ENCODE data around the gene KIR2DL1.
"Not testable (repeated sequence)": the region's sequence is repeated elsewhere in the genome, so short reads cannot be mapped to it uniquely, and the experiment has no call there.

- not testable (repeated sequence) for TF ChIP-seq CTCF (IDR thresholded peaks at IDR 0.05; ENCODE audit: low read depth, low read length); POLR2A (IDR thresholded peaks at IDR 0.05; ENCODE audit: extremely low read depth, insufficient read length); MYC (IDR thresholded peaks at IDR 0.05; ENCODE audit: low read depth, low read length)
- TF ChIP-seq, protein P1, sequence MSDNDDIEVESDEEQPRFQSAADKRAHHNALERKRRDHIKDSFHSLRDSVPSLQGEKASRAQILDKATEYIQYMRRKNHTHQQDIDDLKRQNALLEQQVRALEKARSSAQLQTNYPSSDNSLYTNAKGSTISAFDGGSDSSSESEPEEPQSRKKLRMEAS (IDR thresholded peaks at IDR 0.05; ENCODE audit: low read depth, low read length): not testable (repeated sequence)
These were observed 16.6 kb downstream of the KIR2DL1 start for GRCh38 chr19:54786091-54786723.
